ENCODE data around the gene GAB1. TPM values are rescaled to one million over a fixed set of nuclear protein-coding genes. Genes with fewer than 3 reads are reported as not detected.
A peak's percentile ranks its signal among the peaks of the same experiment; 100 is the strongest.

GAB1 gene
- total RNA-seq, 5 donors from 2014 or later (not counting 1 experiment from before 2014, with no cell fraction given), result 0.20 to 1.7 (median 0.96) TPM

GRCh38 chr4:143329985-143330384, 6.7 kb upstream of the GAB1 start:
- Histone ChIP-seq H3K27ac (ENCODE audit: low read length) (no peak overlapping the region), H3K9me3 (no peaks in the 10 kb centered on the region), H3K27me3 (replicated peaks in 1 of 2; ENCODE audit: control insufficient read depth in 2 of 2, extremely low read depth in 1 of 2, insufficient read depth in 2 of 2, low read length in 1 of 2) (peaks cover 0 to 18% of the 10 kb centered on the region in 2 experiments), H3K4me3 (ENCODE audit: control insufficient read depth in 1 of 2, extremely low read depth in 1 of 2, low read length in 1 of 2) (no peak overlapping the region), H3K4me1 (ENCODE audit: control insufficient read depth in 1 of 2, extremely low read depth in 1 of 2, insufficient read depth in 2 of 2, low read length in 2 of 2) (no peaks in the 10 kb centered on the region), H3K36me3 (ENCODE audit: control insufficient read depth in 2 of 2, extremely low read depth in 1 of 2, insufficient read depth in 1 of 2, low read length in 1 of 2) (no peaks in the 10 kb centered on the region)
- H3K4me1 Mint-ChIP-seq, result peaks cover 0 to 3% (median 0%) of the 10 kb centered on the region in 3 donors
- H3K36me3 Mint-ChIP-seq, result no peaks in the 10 kb centered on the region
- peaks cover 19 to 27% of the 10 kb centered on the region in 2 donors for H3K27me3 Mint-ChIP-seq
- ChIA-PET POLR2A (no interaction called here), CTCF (no interaction called here)
- WGBS (ENCODE audit: insufficient coverage), result 92% methylated on average over 2 of the region's 6 CpGs
- ATAC-seq (replicated peaks in 1 of 4) (no peak), DNase-seq (no peak)
- no peaks in the 10 kb centered on the region for H3K9me3 Mint-ChIP-seq
- no peak overlapping the region for H3K27ac Mint-ChIP-seq
- no peak overlapping the region for H3K4me3 Mint-ChIP-seq

GRCh38 chr4:143335979-143336780, 496 bp upstream of the GAB1 start:
- H3K36me3 Mint-ChIP-seq, result no peaks in the 10 kb centered on the region
- H3K9me3 ChIP-seq, result no peaks in the 10 kb centered on the region
- H3K27me3 Mint-ChIP-seq, result peaks cover 37 to 45% of the 10 kb centered on the region in 2 donors
- peak; percentile 17 to 47 (median 42) for ATAC-seq (replicated peaks in 1 of 4)
- H3K4me1 Mint-ChIP-seq, result peaks cover 6 to 12% (median 10%) of the 10 kb centered on the region in 3 donors
- WGBS (ENCODE audit: insufficient coverage), result 1% methylated on average over 41 of the region's 85 CpGs
- peak overlapping the region; percentile 64 to 84 (median 76) for H3K4me3 Mint-ChIP-seq
- ChIA-PET CTCF (interaction anchor here in 1 of 2 donors (0.6 kb wide), 1 partner anchor 9 kb away, joined by 3 read pairs; no protein-coding TSS in a partner anchor), POLR2A (no interaction called here)
- no peak overlapping the region for H3K27ac ChIP-seq (ENCODE audit: low read length)
- H3K27me3 ChIP-seq (replicated peaks in 1 of 2; ENCODE audit: control insufficient read depth in 2 of 2, extremely low read depth in 1 of 2, insufficient read depth in 2 of 2, low read length in 1 of 2), result peaks cover 0 to 40% of the 10 kb centered on the region in 2 experiments
- DNase-seq, result peak in 15 of 35 experiments; percentile 5 to 49 (median 12)
- peaks cover 0 to 22% of the 10 kb centered on the region in 2 experiments for H3K4me1 ChIP-seq (ENCODE audit: control insufficient read depth in 1 of 2, extremely low read depth in 1 of 2, insufficient read depth in 2 of 2, low read length in 2 of 2)
- no peaks in the 10 kb centered on the region for H3K36me3 ChIP-seq (ENCODE audit: control insufficient read depth in 2 of 2, extremely low read depth in 1 of 2, insufficient read depth in 1 of 2, low read length in 1 of 2)
- no peaks in the 10 kb centered on the region for H3K9me3 Mint-ChIP-seq
- H3K4me3 ChIP-seq (ENCODE audit: control insufficient read depth in 1 of 2, extremely low read depth in 1 of 2, low read length in 1 of 2), result peak overlapping the region; percentile 45 to 81
- no peak overlapping the region for H3K27ac Mint-ChIP-seq

DNA sequence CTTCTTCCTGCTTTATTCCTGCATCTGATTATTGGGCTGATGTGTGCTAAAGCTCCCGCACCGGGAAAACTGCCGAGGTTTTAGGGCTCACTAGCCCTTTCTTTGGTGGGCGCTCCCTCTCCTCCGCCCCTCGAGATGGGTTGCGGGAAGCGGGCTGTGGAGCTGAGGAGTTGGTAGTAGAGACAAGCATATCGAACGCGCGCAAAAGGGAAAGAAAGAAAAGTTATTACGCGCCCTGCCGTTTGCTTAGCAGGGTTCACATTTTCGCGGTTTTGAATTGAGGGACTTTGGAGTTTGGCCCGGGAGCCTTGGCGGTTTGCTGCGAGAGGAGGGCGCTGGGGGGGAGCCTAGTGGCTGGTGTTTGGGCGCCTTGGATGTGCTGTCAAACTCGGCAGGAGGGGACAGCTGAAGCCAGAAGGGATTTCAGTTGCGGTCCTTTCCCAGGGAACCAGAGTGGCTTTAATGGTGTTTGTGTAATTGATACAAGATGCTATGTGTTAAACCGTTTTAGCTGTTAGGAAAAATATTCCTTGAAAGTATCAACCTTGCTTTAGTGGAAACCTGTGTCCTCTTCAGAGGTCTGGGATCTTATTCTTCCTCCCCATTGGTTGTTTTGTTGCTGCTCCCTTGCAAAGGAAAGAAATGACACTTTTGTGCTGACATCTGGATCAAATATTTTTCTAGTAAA, 1.1 kb downstream of the GAB1 start:
- ATAC-seq (replicated peaks in 1 of 4) (no peak), DNase-seq (no peak)
- H3K36me3 ChIP-seq (ENCODE audit: control insufficient read depth in 2 of 2, extremely low read depth in 1 of 2, insufficient read depth in 1 of 2, low read length in 1 of 2), result no peaks in the 10 kb centered on the region
- H3K4me1 ChIP-seq (ENCODE audit: control insufficient read depth in 1 of 2, extremely low read depth in 1 of 2, insufficient read depth in 2 of 2, low read length in 2 of 2), result peaks cover 0 to 22% of the 10 kb centered on the region in 2 experiments
- H3K27ac Mint-ChIP-seq, result peak overlapping the region in 1 of 2 donors; percentile 74
- no peak overlapping the region for H3K27ac ChIP-seq (ENCODE audit: low read length)
- no peaks in the 10 kb centered on the region for H3K9me3 ChIP-seq
- peaks cover 6 to 12% (median 10%) of the 10 kb centered on the region in 3 donors for H3K4me1 Mint-ChIP-seq
- peaks cover 34 to 43% of the 10 kb centered on the region in 2 donors for H3K27me3 Mint-ChIP-seq
- H3K36me3 Mint-ChIP-seq, result no peaks in the 10 kb centered on the region
- H3K4me3 Mint-ChIP-seq, result peak overlapping the region; percentile 64 to 84 (median 76)
- 3% methylated on average over 22 of the region's 25 CpGs for whole genome bisulfite sequencing (ENCODE audit: insufficient coverage)
- H3K27me3 ChIP-seq (replicated peaks in 1 of 2; ENCODE audit: control insufficient read depth in 2 of 2, extremely low read depth in 1 of 2, insufficient read depth in 2 of 2, low read length in 1 of 2), result peaks cover 0 to 40% of the 10 kb centered on the region in 2 experiments
- H3K9me3 Mint-ChIP-seq, result no peaks in the 10 kb centered on the region
- H3K4me3 ChIP-seq (ENCODE audit: control insufficient read depth in 1 of 2, extremely low read depth in 1 of 2, low read length in 1 of 2), result peak overlapping the region in 1 of 2 donors; percentile 81
- CTCF ChIA-PET, result no interaction called here
- POLR2A ChIA-PET, result no interaction called here

DNA sequence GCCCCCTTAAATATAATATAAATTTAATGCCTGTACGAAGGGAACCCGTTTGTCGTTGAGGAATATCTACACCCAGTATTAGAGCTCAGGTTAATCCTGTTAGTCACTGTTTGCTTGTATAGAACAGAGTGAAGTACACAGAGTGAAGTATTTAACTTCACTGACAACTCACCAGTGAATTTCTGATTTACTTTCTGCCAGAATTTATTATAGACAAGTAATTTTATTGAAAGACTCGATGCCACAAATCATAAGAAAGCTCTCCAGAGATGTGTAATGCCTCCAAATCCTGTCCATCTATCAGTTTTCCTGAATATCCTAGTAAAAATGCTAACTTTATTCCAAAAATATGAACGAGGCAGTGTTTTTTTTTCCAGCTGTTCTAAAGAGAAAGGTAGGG, 1.6 kb downstream of the GAB1 start:
- POLR2A ChIA-PET, result no interaction called here

DNA sequence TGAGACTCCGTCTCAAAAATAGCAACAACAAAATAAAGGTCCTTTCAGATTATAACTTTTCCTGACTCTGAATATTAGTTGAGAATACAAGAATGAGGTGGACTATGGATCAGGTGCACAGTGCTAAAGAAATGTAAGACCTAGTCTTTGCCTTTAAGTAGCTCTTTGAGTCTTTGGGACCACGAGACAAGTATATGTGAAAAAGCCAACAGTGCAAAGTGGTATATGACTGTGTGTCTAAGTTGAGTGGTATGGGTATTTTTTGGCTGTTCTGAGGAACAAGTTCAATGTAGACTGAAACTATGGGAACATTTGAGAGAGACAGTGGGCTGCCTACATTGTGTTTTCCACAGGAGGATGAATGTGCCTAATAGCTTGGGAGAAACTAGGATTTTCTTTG, 2.8 kb downstream of the GAB1 start:
- no peaks in the 10 kb centered on the region for H3K9me3 ChIP-seq
- peaks cover 0 to 22% of the 10 kb centered on the region in 2 experiments for H3K4me1 ChIP-seq (ENCODE audit: control insufficient read depth in 1 of 2, extremely low read depth in 1 of 2, insufficient read depth in 2 of 2, low read length in 2 of 2)
- Mint-ChIP-seq H3K27ac (no peak overlapping the region), H3K36me3 (no peaks in the 10 kb centered on the region), H3K27me3 (peaks cover 42 to 44% of the 10 kb centered on the region in 2 donors), H3K9me3 (no peaks in the 10 kb centered on the region), H3K4me3 (no peak overlapping the region), H3K4me1 (peaks cover 6 to 12% (median 10%) of the 10 kb centered on the region in 3 donors)
- no peak for ATAC-seq (replicated peaks in 1 of 4)
- H3K27me3 ChIP-seq (replicated peaks in 1 of 2; ENCODE audit: control insufficient read depth in 2 of 2, extremely low read depth in 1 of 2, insufficient read depth in 2 of 2, low read length in 1 of 2), result peaks cover 0 to 29% of the 10 kb centered on the region in 2 experiments
- ChIA-PET POLR2A (no interaction called here), CTCF (no interaction called here)
- no peak overlapping the region for H3K4me3 ChIP-seq (ENCODE audit: control insufficient read depth in 1 of 2, extremely low read depth in 1 of 2, low read length in 1 of 2)
- DNase-seq, result no peak
- H3K27ac ChIP-seq (ENCODE audit: low read length), result no peak overlapping the region
- no peaks in the 10 kb centered on the region for H3K36me3 ChIP-seq (ENCODE audit: control insufficient read depth in 2 of 2, extremely low read depth in 1 of 2, insufficient read depth in 1 of 2, low read length in 1 of 2)
- 67% methylated on average over 1 of the region's 2 CpGs for WGBS (ENCODE audit: insufficient coverage)

More for the DNA sequence above, 1.6 kb downstream of the GAB1 start:
- Histone ChIP-seq H3K27me3 (replicated peaks in 1 of 2; ENCODE audit: control insufficient read depth in 2 of 2, extremely low read depth in 1 of 2, insufficient read depth in 2 of 2, low read length in 1 of 2) (peaks cover 0 to 40% of the 10 kb centered on the region in 2 experiments), H3K9me3 (no peaks in the 10 kb centered on the region), H3K36me3 (ENCODE audit: control insufficient read depth in 2 of 2, extremely low read depth in 1 of 2, insufficient read depth in 1 of 2, low read length in 1 of 2) (no peaks in the 10 kb centered on the region), H3K27ac (ENCODE audit: low read length) (no peak overlapping the region), H3K4me1 (ENCODE audit: control insufficient read depth in 1 of 2, extremely low read depth in 1 of 2, insufficient read depth in 2 of 2, low read length in 2 of 2) (peaks cover 0 to 22% of the 10 kb centered on the region in 2 experiments), H3K4me3 (ENCODE audit: control insufficient read depth in 1 of 2, extremely low read depth in 1 of 2, low read length in 1 of 2) (no peak overlapping the region)
- Mint-ChIP-seq H3K9me3 (no peaks in the 10 kb centered on the region), H3K36me3 (no peaks in the 10 kb centered on the region), H3K27me3 (peaks cover 37 to 43% of the 10 kb centered on the region in 2 donors), H3K27ac (no peak overlapping the region), H3K4me3 (peak overlapping the region in 2 of 3 donors; percentile 41 to 64), H3K4me1 (peaks cover 6 to 12% (median 10%) of the 10 kb centered on the region in 3 donors)
- ATAC-seq (replicated peaks in 1 of 4) (no peak), DNase-seq (no peak)
- CTCF ChIA-PET, result no interaction called here
- no CpG with 5 or more reads among the region's 5 CpGs for WGBS (ENCODE audit: insufficient coverage)

DNA sequence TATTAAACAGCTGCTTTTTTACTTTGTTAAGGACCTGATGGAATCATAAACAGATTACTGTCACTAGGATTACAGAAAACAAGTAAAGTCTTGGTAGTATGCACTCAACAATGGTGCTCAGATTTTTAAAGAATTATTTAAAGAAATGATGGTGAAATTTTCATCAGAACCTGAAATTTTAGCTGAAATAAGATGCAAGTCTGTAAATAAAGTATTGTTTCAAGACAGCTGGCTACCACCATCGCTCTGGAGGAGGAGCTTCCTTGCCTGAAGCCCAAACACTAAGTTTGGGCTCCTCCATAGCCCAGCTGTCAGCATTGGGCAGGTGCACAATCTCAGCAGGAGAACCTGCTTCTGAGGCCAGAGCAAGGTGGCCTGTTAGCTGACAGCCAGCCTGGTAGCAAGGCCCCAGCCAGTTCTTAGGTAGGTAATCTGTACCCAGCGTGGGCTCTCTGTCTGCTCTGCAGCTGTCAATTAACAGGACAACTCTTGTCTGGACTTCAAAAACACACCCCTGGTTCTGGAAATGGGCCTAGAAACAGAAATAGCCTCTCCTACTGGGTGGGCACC, 4.6 kb downstream of the GAB1 start:
- Histone ChIP-seq H3K27ac (ENCODE audit: low read length) (no peak overlapping the region), H3K4me1 (ENCODE audit: control insufficient read depth in 1 of 2, extremely low read depth in 1 of 2, insufficient read depth in 2 of 2, low read length in 2 of 2) (peaks cover 0 to 14% of the 10 kb centered on the region in 2 experiments), H3K27me3 (replicated peaks in 1 of 2; ENCODE audit: control insufficient read depth in 2 of 2, extremely low read depth in 1 of 2, insufficient read depth in 2 of 2, low read length in 1 of 2) (peaks cover 0 to 16% of the 10 kb centered on the region in 2 experiments), H3K4me3 (ENCODE audit: control insufficient read depth in 1 of 2, extremely low read depth in 1 of 2, low read length in 1 of 2) (no peak overlapping the region), H3K9me3 (no peaks in the 10 kb centered on the region), H3K36me3 (ENCODE audit: control insufficient read depth in 2 of 2, extremely low read depth in 1 of 2, insufficient read depth in 1 of 2, low read length in 1 of 2) (no peaks in the 10 kb centered on the region)
- Mint-ChIP-seq H3K4me3 (no peak overlapping the region), H3K36me3 (no peaks in the 10 kb centered on the region), H3K4me1 (peaks cover 5 to 10% (median 6%) of the 10 kb centered on the region in 3 donors), H3K27ac (no peak overlapping the region), H3K27me3 (peaks cover 37% of the 10 kb centered on the region in 2 donors), H3K9me3 (no peaks in the 10 kb centered on the region)
- WGBS (ENCODE audit: insufficient coverage), result 75% methylated on average over 2 of the region's 2 CpGs
- ChIA-PET CTCF (no interaction called here), POLR2A (no interaction called here)
- no peak for DNase-seq
- no peak for ATAC-seq (replicated peaks in 1 of 4)
